SK-N-MC (cell line): Measurements from ENCODE around the gene TRAT1.

Experiments used
- EZH2 ChIP-seq: fragments of 200-600 bp; sonication (generic); IDR thresholded peaks from one replicate; pipeline ENCODE4 v1.6.1; 2017; ENCODE audit warnings: antibody characterized with exemption
- POLR2AphosphoS5 ChIP-seq: IDR thresholded peaks from 2 replicates; pipeline ENCODE4 v1.6.1; 2012; ENCODE audit warnings: mild to moderate bottlenecking, low read depth, low read length, borderline replicate concordance

GRCh38 chr3:108849075-108849474, 26.5 kb downstream of the TRAT1 start:
- TF ChIP-seq POLR2AphosphoS5 (no peak), EZH2 (no peak)
